Activated CD8-positive, alpha-beta memory T cell treated with anti-CD3 and anti-CD28 coated beads for 4 hours (primary cell): ENCODE measurements around the gene NINJ2.

Source experiments
- DNase-seq, 2 donors: peaks; one replicate each; pipeline ENCODE4 v3.0.0-alpha.2; 2020; ENCODE audit warnings: low read depth in 2 of 2

Gene NINJ2

GRCh38 chr12:614411-614970, 48.8 kb downstream of the NINJ2 start:
- DNase-seq: no peak

- no peak for DNase-seq
These were observed 49.2 kb downstream of the NINJ2 start for GRCh38 chr12:613996-614395.

- no peak for DNase-seq
These were observed 50.4 kb downstream of the NINJ2 start for GRCh38 chr12:612886-613285.

GRCh38 chr12:612293-612692, 51.0 kb downstream of the NINJ2 start:
- DNase-seq: no peak

GRCh38 chr12:611721-612120, 51.5 kb downstream of the NINJ2 start:
- DNase-seq: no peak

- DNase-seq: no peak
These were observed 54.3 kb downstream of the NINJ2 start for GRCh38 chr12:608921-609320.

- DNase-seq: no peak
These were observed 54.8 kb downstream of the NINJ2 start for GRCh38 chr12:608413-608812.

- no peak for DNase-seq
These were observed 55.7 kb downstream of the NINJ2 start for GRCh38 chr12:607541-608001.

- no peak for DNase-seq
These were observed 58.3 kb downstream of the NINJ2 start for GRCh38 chr12:604956-605355.

GRCh38 chr12:602700-603068, 60.6 kb downstream of the NINJ2 start:
- DNase-seq: no peak

- DNase-seq: no peak
These were observed 61.1 kb downstream of the NINJ2 start for GRCh38 chr12:601976-602699.

GRCh38 chr12:599756-600155, 63.5 kb downstream of the NINJ2 start:
- no peak for DNase-seq

GRCh38 chr12:597926-598568, 65.2 kb downstream of the NINJ2 start:
- no peak for DNase-seq

- DNase-seq: no peak
These were observed 69.6 kb downstream of the NINJ2 start for GRCh38 chr12:593396-594270.

GRCh38 chr12:592024-592505, 71.2 kb downstream of the NINJ2 start:
- DNase-seq: no peak

GRCh38 chr12:591167-592023, 71.8 kb downstream of the NINJ2 start:
- no peak for DNase-seq

- DNase-seq: no peak
These were observed 73.0 kb downstream of the NINJ2 start for GRCh38 chr12:590206-590750.

GRCh38 chr12:588646-589045, 74.6 kb downstream of the NINJ2 start:
- no peak for DNase-seq

- no peak for DNase-seq
These were observed 75.3 kb downstream of the NINJ2 start for GRCh38 chr12:588024-588322.

- DNase-seq: no peak
These were observed 75.9 kb downstream of the NINJ2 start for GRCh38 chr12:587132-588023.
